Inflammatory macrophage (primary cell): ENCODE results near the gene FOXP1.
A peak's percentile ranks its signal among the peaks of the same experiment; 100 is the strongest.

Experiments
- DNase-seq, 2 donors: peaks; one replicate each; pipeline ENCODE4 v3.0.0-alpha.2; 2020 to 2022

Gene FOXP1

GRCh38 chr3:71117572-71118247, 465.8 kb downstream of the FOXP1 start:
- no peak for DNase-seq

GRCh38 chr3:71114610-71115009, 468.9 kb downstream of the FOXP1 start:
- DNase-seq: no peak

- no peak for DNase-seq
These were observed 471.0 kb downstream of the FOXP1 start for GRCh38 chr3:71112576-71112975.

GRCh38 chr3:71111784-71112440, 471.6 kb downstream of the FOXP1 start:
- DNase-seq: no peak

- DNase-seq: no peak
These were observed 472.9 kb downstream of the FOXP1 start for GRCh38 chr3:71110385-71111222.

GRCh38 chr3:71109977-71110285, 473.6 kb downstream of the FOXP1 start:
- no peak for DNase-seq

- DNase-seq: no peak
These were observed 474.1 kb downstream of the FOXP1 start for GRCh38 chr3:71109241-71109976.

- DNase-seq: no peak
These were observed 475.6 kb downstream of the FOXP1 start for GRCh38 chr3:71107926-71108325.

- DNase-seq: no peak
These were observed 478.6 kb downstream of the FOXP1 start for GRCh38 chr3:71104976-71105375.

GRCh38 chr3:71104556-71104955, 479.0 kb downstream of the FOXP1 start:
- DNase-seq: no peak

GRCh38 chr3:71104121-71104541, 479.4 kb downstream of the FOXP1 start:
- no peak for DNase-seq

GRCh38 chr3:71103430-71103921, 480.1 kb downstream of the FOXP1 start:
- no peak for DNase-seq

- DNase-seq: peak; percentile 40 to 41
These were observed 481.2 kb downstream of the FOXP1 start for GRCh38 chr3:71102111-71102983.

- no peak for DNase-seq
These were observed 481.9 kb downstream of the FOXP1 start for GRCh38 chr3:71101626-71102025.

GRCh38 chr3:71101014-71101413, 482.5 kb downstream of the FOXP1 start:
- DNase-seq: no peak

- DNase-seq: no peak
These were observed 483.4 kb downstream of the FOXP1 start for GRCh38 chr3:71099997-71100719.

GRCh38 chr3:71097557-71097956, 486.0 kb downstream of the FOXP1 start:
- DNase-seq: no peak

GRCh38 chr3:71095511-71096291, 487.8 kb downstream of the FOXP1 start:
- DNase-seq: peak in 1 of 2 donors; percentile 34

- DNase-seq: no peak
These were observed 488.8 kb downstream of the FOXP1 start for GRCh38 chr3:71094658-71095209.

GRCh38 chr3:71092665-71093064, 490.9 kb downstream of the FOXP1 start:
- no peak for DNase-seq
